HG02571 (cell line): ENCODE data around the gene ZNF586.
"Not testable (repeated sequence)": the region's sequence is repeated elsewhere in the genome, so short reads cannot be mapped to it uniquely, and the experiment has no call there.

ENCODE experiments used
- ATAC-seq: cut with Tn5 transposase; IDR thresholded peaks from one replicate; pipeline ENCODE4 v1.9.1; 2021; ENCODE audit warnings: mild to moderate bottlenecking, moderate library complexity; ENCODE audit not compliant: unreplicated experiment

The ZNF586 gene

GRCh38 chr19:57821501-57821900, 52.0 kb downstream of the ZNF586 start:
- ATAC-seq, result not testable (repeated sequence)

- not testable (repeated sequence) for ATAC-seq
Observed at GRCh38 chr19:57823155-57823554, 53.7 kb downstream of the ZNF586 start.

GRCh38 chr19:57823608-57824007, 54.1 kb downstream of the ZNF586 start:
- ATAC-seq, result not testable (repeated sequence)

- no peak for ATAC-seq
Observed at GRCh38 chr19:57825511-57825910, 56.0 kb downstream of the ZNF586 start.

GRCh38 chr19:57829316-57829715, 59.8 kb downstream of the ZNF586 start:
- no peak for ATAC-seq

- no peak for ATAC-seq
Observed at GRCh38 chr19:57830071-57830602, 60.7 kb downstream of the ZNF586 start, which contains the start of gene ZNF587B. Gene ZNF587B, plus strand, starts transcription at chr19:57830299. Its CDS starts 230 bp downstream, at chr19:57830529.
